GM23338 (cell line): ENCODE results near the gene FFAR2. TPM values are rescaled to one million over a fixed set of nuclear protein-coding genes. Genes with fewer than 3 reads are reported as not detected.
"Not testable (repeated sequence)": the region's sequence is repeated elsewhere in the genome, so short reads cannot be mapped to it uniquely, and the experiment has no call there.

Source experiments
- ATAC-seq: fragments of 200-7000 bp; cut with Tn5 transposase; 3 replicates; pipeline ENCODE4 v1.9.1; 2020
- DNase-seq: peaks from one replicate; pipeline ENCODE4 v3.0.0-alpha.2; 2015; ENCODE audit warnings: low spot score
- H2AFZ ChIP-seq: fragments of 200-600 bp; sonication (generic); 2 replicates; pipeline ENCODE4 v1.8.0; 2016; ENCODE audit warnings: antibody characterized with exemption, mild to moderate bottlenecking, moderate library complexity
- H3F3A ChIP-seq: fragments of 200-600 bp; sonication (generic); replicated peaks from 2 replicates; pipeline ENCODE4 v1.8.0; 2017; ENCODE audit warnings: antibody characterized with exemption, mixed run types, low read depth
- H3K27ac ChIP-seq: fragments of 200-600 bp; sonication (generic); 2 replicates; pipeline ENCODE4 v1.6.1; 2016; ENCODE audit warnings: low read depth
- H3K27me3 ChIP-seq: fragments of 200-600 bp; sonication (generic); 2 replicates; pipeline ENCODE4 v1.8.0; 2016; ENCODE audit warnings: mild to moderate bottlenecking, mixed run types, moderate library complexity; ENCODE audit not compliant: insufficient read depth
- H3K36me3 ChIP-seq: fragments of 200-600 bp; sonication (generic); 2 replicates; pipeline ENCODE4 v1.8.0; 2016; ENCODE audit warnings: mild to moderate bottlenecking; ENCODE audit not compliant: insufficient read depth
- H3K4me1 ChIP-seq: fragments of 200-600 bp; sonication (generic); 2 replicates; pipeline ENCODE4 v1.8.0; 2016; ENCODE audit warnings: mild to moderate bottlenecking, moderate library complexity; ENCODE audit not compliant: insufficient read depth
- H3K4me2 ChIP-seq: fragments of 200-600 bp; sonication (generic); 2 replicates; pipeline ENCODE4 v1.7.1; 2017; ENCODE audit warnings: mixed run types
- H3K4me3 ChIP-seq: fragments of 200-600 bp; sonication (generic); 2 replicates; pipeline ENCODE4 v1.6.1; 2016; ENCODE audit warnings: mixed run types
- H3K79me2 ChIP-seq: fragments of 200-600 bp; sonication (generic); replicated peaks from 2 replicates; pipeline ENCODE4 v1.8.0; 2017; ENCODE audit warnings: mild to moderate bottlenecking; ENCODE audit not compliant: insufficient read depth
- H3K9me2 ChIP-seq: fragments of 200-600 bp; sonication (generic); 2 replicates; pipeline ENCODE4 v1.8.0; 2017; ENCODE audit not compliant: insufficient read depth
- H4K20me1 ChIP-seq: fragments of 200-600 bp; sonication (generic); replicated peaks from 2 replicates; pipeline ENCODE4 v1.8.0; 2017; ENCODE audit warnings: mild to moderate bottlenecking; ENCODE audit not compliant: insufficient read depth
- H3K27ac Mint-ChIP-seq: 2 replicates; pipeline ENCODE4 v1.8.0; 2020; ENCODE audit warnings: inconsistent platforms, mild to moderate bottlenecking, moderate library complexity, mixed read lengths
- H3K27me3 Mint-ChIP-seq: 3 replicates; pipeline ENCODE4 v1.8.0; 2022; ENCODE audit warnings: low read depth, mild to moderate bottlenecking, moderate library complexity, mixed read lengths, inconsistent platforms; ENCODE audit not compliant: insufficient read depth, poor library complexity
- H3K36me3 Mint-ChIP-seq: 3 replicates; pipeline ENCODE4 v1.8.0; 2021; ENCODE audit warnings: low read depth, mild to moderate bottlenecking, inconsistent platforms, moderate library complexity, mixed read lengths
- H3K4me1 Mint-ChIP-seq: 3 replicates; pipeline ENCODE4 v1.8.0; 2020; ENCODE audit warnings: mild to moderate bottlenecking, inconsistent platforms, mixed read lengths
- H3K4me3 Mint-ChIP-seq: 3 replicates; pipeline ENCODE4 v1.8.0; 2021; ENCODE audit warnings: moderate library complexity, mild to moderate bottlenecking, inconsistent platforms, mixed read lengths
- H3K9me3 Mint-ChIP-seq: 3 replicates; pipeline ENCODE4 v1.8.0; 2020; ENCODE audit warnings: moderate library complexity, mild to moderate bottlenecking, inconsistent platforms, mixed read lengths
- CREB1 ChIP-seq: fragments of 250-450 bp; sonication (Bioruptor Pico); IDR thresholded peaks from 2 replicates; pipeline ENCODE4 v1.5.0; 2020; ENCODE audit warnings: low read depth, mild to moderate bottlenecking, moderate library complexity
- EZH2phosphoT487 ChIP-seq: fragments of 200-600 bp; sonication (generic); IDR thresholded peaks from one replicate; pipeline ENCODE4 v1.8.1; 2018; ENCODE audit warnings: antibody characterized with exemption; ENCODE audit not compliant: unreplicated experiment
- JUNB ChIP-seq: IDR thresholded peaks from one replicate; pipeline ENCODE4 v1.6.1; 2016; ENCODE audit warnings: antibody characterized with exemption; ENCODE audit not compliant: unreplicated experiment
- NANOG ChIP-seq: IDR thresholded peaks from 2 replicates; pipeline ENCODE4 v1.6.1; 2016; ENCODE audit warnings: antibody characterized with exemption, borderline replicate concordance
- ZNF114 ChIP-seq: fragments of 250-450 bp; sonication (Bioruptor Pico); IDR thresholded peaks from 2 replicates; pipeline ENCODE4 v1.5.0; 2020; ENCODE audit warnings: mild to moderate bottlenecking, moderate library complexity
- ZNF331 ChIP-seq: fragments of 250-450 bp; sonication (Bioruptor Pico); IDR thresholded peaks from 2 replicates; pipeline ENCODE4 v1.5.0; 2020; ENCODE audit warnings: low read depth, mild to moderate bottlenecking, moderate library complexity
- polyA plus RNA-seq: library from polyadenylated mRNA; unstranded; fragments of >200 nt; fragmentation: Nextera tagmentation; extraction: Ambion mirVana; gene quantifications from 2 replicates; pipeline ENCODE4 v1.2.1, GENCODE V29; 2016
- total RNA-seq: library from RNA; depleted of rRNA; stranded (reverse); fragments of >200 nt; shearing (Covaris generic); gene quantifications from 2 replicates; pipeline ENCODE4 v1.2.3, GENCODE V29; 2014
- TF ChIP-seq, protein P1 (sequence below), 2 experiments: fragments of 200-600 bp in 1 of 2; sonication (generic) in 1 of 2; conservative IDR thresholded peaks; 2 replicates each; pipeline versions ENCODE4 v1.5.1 to v1.6.1; 2016 to 2017; ENCODE audit warnings: antibody characterized with exemption in 2 of 2, low read depth in 2 of 2, mild to moderate bottlenecking in 2 of 2, moderate library complexity in 1 of 2
- TF ChIP-seq, protein P2 (sequence below): IDR thresholded peaks from 2 replicates; pipeline ENCODE4 v1.6.1; 2016; ENCODE audit warnings: antibody characterized with exemption
- TF ChIP-seq, protein P3 (sequence below): fragments of 250-450 bp; sonication (Bioruptor Pico); IDR thresholded peaks from 2 replicates; pipeline ENCODE4 v1.5.0; 2020; ENCODE audit warnings: mild to moderate bottlenecking, moderate library complexity

FFAR2 gene
- total and polyA plus RNA-seq, 2 experiments from 2014 or later, result not detected

DNA sequence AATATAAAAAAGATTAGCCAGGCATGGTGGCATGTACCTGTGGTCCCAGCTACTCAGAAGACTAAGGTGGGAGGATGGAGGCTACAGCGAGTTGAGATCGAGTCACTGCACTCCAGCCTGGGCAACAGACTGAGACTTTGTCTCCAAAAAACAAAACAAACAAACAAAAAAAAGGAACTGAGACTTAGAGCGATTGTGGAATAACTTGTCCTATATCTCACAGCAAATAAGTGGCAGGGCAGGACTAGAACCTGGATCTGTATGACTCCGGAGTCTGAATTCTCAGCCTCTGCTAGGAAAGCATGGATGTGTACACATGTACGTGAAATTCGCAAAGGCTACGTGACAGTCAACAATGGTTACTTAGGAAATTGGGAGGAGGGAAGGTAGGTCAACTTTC is 22.1 kb downstream of the FFAR2 start (continued):
- TF ChIP-seq, protein P1, sequence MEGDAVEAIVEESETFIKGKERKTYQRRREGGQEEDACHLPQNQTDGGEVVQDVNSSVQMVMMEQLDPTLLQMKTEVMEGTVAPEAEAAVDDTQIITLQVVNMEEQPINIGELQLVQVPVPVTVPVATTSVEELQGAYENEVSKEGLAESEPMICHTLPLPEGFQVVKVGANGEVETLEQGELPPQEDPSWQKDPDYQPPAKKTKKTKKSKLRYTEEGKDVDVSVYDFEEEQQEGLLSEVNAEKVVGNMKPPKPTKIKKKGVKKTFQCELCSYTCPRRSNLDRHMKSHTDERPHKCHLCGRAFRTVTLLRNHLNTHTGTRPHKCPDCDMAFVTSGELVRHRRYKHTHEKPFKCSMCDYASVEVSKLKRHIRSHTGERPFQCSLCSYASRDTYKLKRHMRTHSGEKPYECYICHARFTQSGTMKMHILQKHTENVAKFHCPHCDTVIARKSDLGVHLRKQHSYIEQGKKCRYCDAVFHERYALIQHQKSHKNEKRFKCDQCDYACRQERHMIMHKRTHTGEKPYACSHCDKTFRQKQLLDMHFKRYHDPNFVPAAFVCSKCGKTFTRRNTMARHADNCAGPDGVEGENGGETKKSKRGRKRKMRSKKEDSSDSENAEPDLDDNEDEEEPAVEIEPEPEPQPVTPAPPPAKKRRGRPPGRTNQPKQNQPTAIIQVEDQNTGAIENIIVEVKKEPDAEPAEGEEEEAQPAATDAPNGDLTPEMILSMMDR (conservative IDR thresholded peaks at IDR 0.05; ENCODE audit: low read depth in 2 of 2), result no peak
- no peak for TF ChIP-seq EZH2phosphoT487
- TF ChIP-seq, protein P2, sequence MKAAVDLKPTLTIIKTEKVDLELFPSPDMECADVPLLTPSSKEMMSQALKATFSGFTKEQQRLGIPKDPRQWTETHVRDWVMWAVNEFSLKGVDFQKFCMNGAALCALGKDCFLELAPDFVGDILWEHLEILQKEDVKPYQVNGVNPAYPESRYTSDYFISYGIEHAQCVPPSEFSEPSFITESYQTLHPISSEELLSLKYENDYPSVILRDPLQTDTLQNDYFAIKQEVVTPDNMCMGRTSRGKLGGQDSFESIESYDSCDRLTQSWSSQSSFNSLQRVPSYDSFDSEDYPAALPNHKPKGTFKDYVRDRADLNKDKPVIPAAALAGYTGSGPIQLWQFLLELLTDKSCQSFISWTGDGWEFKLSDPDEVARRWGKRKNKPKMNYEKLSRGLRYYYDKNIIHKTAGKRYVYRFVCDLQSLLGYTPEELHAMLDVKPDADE, result no peak

DNA sequence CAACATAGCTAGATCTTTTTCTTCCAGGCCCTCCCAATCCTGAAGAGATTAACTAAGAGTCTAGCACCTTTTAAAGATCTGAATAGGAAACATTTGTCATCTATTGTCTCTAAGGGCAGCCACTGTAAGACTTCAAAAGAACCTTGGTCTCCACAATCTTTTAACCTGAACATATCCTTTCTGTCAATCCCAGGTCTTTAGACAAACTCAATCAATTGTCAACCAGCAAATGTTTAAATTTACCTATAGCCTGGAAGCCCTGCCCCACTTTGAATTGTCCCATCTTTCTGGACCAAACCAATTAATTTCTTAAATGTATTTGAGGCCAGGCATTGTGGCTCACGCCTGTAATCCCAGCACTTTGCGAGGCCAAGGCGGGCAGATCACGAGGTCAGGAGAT is 23.0 kb downstream of the FFAR2 start:
- ATAC-seq, H3K4me1 Mint-ChIP-seq: not testable (repeated sequence)

DNA sequence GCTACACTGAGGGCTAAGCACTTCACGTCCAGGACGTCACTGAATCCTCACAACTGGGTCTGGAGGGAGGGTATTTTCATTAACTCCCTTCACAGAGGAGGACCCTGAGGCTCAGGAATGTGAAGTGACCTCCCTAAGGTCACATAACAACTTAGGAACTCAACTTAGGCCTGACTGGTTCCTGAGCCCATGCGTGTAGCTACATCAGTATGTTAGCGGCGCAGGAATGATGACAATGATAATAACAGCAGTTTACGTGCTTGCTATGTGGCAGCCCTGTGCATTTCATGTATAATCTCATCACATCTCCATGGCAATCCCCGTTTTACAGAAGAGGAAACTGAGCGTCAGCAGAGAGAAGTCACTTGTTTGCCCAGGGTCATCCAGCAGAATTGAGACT is 23.9 kb downstream of the FFAR2 start:
- no peak overlapping the region for H3K4me3 ChIP-seq
- no peaks in the 10 kb centered on the region; the same call in 2 of the 3 replicates for H3K9me3 Mint-ChIP-seq
- ATAC-seq (no peak), DNase-seq (no peak)
- no peak overlapping the region for H3K4me3 Mint-ChIP-seq
- H3K27me3 Mint-ChIP-seq, result peaks cover 23% of the 10 kb centered on the region
- H3K27me3 ChIP-seq, result no peaks in the 10 kb centered on the region
- 0 out of 2 replicates have a peak overlapping the region, but pooled peaks have one; percentile 5 for H2AFZ ChIP-seq
- H3K4me1 ChIP-seq, result peaks cover 9% of the 10 kb centered on the region; the same call in 1 of the 2 replicates
- peaks cover 9% of the 10 kb centered on the region; the same call in 2 of the 3 replicates for H3K4me1 Mint-ChIP-seq
- no peak overlapping the region for H3K27ac ChIP-seq
- H3K4me2 ChIP-seq, result no peak overlapping the region
- no peaks in the 10 kb centered on the region for H3K36me3 ChIP-seq
- no peaks in the 10 kb centered on the region for H3K79me2 ChIP-seq
- no peaks in the 10 kb centered on the region for H3K9me2 ChIP-seq
- no peaks in the 10 kb centered on the region for H3K36me3 Mint-ChIP-seq
- no peaks in the 10 kb centered on the region for H4K20me1 ChIP-seq
- no peaks in the 10 kb centered on the region for H3F3A ChIP-seq
- H3K27ac Mint-ChIP-seq, result no peak overlapping the region
- TF ChIP-seq JUNB, result no peak
- TF ChIP-seq ZNF114 (CRISPR knock-in tag), result no peak
- TF ChIP-seq CREB1 (CRISPR knock-in tag), result no peak
- TF ChIP-seq, protein P1 (conservative IDR thresholded peaks at IDR 0.05; ENCODE audit: low read depth in 2 of 2), result no peak
- TF ChIP-seq, protein P3, sequence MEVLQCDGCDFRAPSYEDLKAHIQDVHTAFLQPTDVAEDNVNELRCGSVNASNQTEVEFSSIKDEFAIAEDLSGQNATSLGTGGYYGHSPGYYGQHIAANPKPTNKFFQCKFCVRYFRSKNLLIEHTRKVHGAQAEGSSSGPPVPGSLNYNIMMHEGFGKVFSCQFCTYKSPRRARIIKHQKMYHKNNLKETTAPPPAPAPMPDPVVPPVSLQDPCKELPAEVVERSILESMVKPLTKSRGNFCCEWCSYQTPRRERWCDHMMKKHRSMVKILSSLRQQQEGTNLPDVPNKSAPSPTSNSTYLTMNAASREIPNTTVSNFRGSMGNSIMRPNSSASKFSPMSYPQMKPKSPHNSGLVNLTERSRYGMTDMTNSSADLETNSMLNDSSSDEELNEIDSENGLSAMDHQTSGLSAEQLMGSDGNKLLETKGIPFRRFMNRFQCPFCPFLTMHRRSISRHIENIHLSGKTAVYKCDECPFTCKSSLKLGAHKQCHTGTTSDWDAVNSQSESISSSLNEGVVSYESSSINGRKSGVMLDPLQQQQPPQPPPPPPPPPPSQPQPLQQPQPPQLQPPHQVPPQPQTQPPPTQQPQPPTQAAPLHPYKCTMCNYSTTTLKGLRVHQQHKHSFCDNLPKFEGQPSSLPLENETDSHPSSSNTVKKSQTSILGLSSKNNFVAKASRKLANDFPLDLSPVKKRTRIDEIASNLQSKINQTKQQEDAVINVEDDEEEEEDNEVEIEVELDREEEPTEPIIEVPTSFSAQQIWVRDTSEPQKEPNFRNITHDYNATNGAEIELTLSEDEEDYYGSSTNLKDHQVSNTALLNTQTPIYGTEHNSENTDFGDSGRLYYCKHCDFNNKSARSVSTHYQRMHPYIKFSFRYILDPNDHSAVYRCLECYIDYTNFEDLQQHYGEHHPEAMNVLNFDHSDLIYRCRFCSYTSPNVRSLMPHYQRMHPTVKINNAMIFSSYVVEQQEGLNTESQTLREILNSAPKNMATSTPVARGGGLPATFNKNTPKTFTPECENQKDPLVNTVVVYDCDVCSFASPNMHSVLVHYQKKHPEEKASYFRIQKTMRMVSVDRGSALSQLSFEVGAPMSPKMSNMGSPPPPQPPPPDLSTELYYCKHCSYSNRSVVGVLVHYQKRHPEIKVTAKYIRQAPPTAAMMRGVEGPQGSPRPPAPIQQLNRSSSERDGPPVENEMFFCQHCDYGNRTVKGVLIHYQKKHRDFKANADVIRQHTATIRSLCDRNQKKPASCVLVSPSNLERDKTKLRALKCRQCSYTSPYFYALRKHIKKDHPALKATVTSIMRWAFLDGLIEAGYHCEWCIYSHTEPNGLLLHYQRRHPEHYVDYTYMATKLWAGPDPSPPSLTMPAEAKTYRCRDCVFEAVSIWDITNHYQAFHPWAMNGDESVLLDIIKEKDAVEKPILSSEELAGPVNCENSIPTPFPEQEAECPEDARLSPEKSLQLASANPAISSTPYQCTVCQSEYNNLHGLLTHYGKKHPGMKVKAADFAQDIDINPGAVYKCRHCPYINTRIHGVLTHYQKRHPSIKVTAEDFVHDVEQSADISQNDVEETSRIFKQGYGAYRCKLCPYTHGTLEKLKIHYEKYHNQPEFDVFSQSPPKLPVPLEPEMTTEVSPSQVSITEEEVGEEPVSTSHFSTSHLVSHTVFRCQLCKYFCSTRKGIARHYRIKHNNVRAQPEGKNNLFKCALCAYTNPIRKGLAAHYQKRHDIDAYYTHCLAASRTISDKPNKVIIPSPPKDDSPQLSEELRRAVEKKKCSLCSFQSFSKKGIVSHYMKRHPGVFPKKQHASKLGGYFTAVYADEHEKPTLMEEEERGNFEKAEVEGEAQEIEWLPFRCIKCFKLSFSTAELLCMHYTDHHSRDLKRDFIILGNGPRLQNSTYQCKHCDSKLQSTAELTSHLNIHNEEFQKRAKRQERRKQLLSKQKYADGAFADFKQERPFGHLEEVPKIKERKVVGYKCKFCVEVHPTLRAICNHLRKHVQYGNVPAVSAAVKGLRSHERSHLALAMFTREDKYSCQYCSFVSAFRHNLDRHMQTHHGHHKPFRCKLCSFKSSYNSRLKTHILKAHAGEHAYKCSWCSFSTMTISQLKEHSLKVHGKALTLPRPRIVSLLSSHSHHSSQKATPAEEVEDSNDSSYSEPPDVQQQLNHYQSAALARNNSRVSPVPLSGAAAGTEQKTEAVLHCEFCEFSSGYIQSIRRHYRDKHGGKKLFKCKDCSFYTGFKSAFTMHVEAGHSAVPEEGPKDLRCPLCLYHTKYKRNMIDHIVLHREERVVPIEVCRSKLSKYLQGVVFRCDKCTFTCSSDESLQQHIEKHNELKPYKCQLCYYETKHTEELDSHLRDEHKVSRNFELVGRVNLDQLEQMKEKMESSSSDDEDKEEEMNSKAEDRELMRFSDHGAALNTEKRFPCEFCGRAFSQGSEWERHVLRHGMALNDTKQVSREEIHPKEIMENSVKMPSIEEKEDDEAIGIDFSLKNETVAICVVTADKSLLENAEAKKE (CRISPR knock-in tag), result no peak
- TF ChIP-seq ZNF331, result no peak
- TF ChIP-seq NANOG, result no peak

More for the DNA sequence above, 23.0 kb downstream of the FFAR2 start:
- H3K4me3 ChIP-seq, H3F3A ChIP-seq, H3K27me3 ChIP-seq, H4K20me1 ChIP-seq, DNase-seq, H3K79me2 ChIP-seq, H2AFZ ChIP-seq, H3K27ac ChIP-seq, H3K4me2 ChIP-seq, H3K9me2 ChIP-seq, H3K36me3 Mint-ChIP-seq, H3K4me3 Mint-ChIP-seq, H3K9me3 Mint-ChIP-seq, H3K4me1 ChIP-seq, H3K36me3 ChIP-seq: not testable (repeated sequence)
- peak overlapping the region; percentile 58; the same call in 1 of the 2 replicates for H3K27ac Mint-ChIP-seq
- H3K27me3 Mint-ChIP-seq, result peaks cover 22% of the 10 kb centered on the region
